SU-DHL-6 (cell line): ENCODE data around the gene WSB2.
"Not testable (repeated sequence)": the region's sequence is repeated elsewhere in the genome, so short reads cannot be mapped to it uniquely, and the experiment has no call there.

Source experiments
- H2AFZ ChIP-seq: fragments of 200-600 bp; sonication (generic); 2 replicates; pipeline ENCODE4 v1.6.1; 2014; ENCODE audit warnings: low read depth, mild to moderate bottlenecking, moderate library complexity, mixed read lengths, antibody characterized with exemption, low read length; ENCODE audit not compliant: severe bottlenecking
- H3F3A ChIP-seq: fragments of 200-600 bp; shearing (Covaris generic); 2 replicates; pipeline ENCODE4 v1.6.0; 2016; ENCODE audit warnings: antibody characterized with exemption, mild to moderate bottlenecking; ENCODE audit not compliant: insufficient read depth
- H3K27ac ChIP-seq: fragments of 200-600 bp; sonication (generic); 2 replicates; pipeline ENCODE4 v1.5.1; 2016; ENCODE audit warnings: low read depth, mild to moderate bottlenecking, low read length, moderate library complexity, mixed read lengths
- H3K27me3 ChIP-seq: fragments of 200-600 bp; sonication (generic), shearing (Covaris generic); 2 replicates; pipeline ENCODE4 v1.6.0; 2014; ENCODE audit warnings: mild to moderate bottlenecking, low read length
- H3K36me3 ChIP-seq: fragments of 200-600 bp; sonication (generic); 2 replicates; pipeline ENCODE4 v1.6.1; 2014; ENCODE audit warnings: mild to moderate bottlenecking, low read length, mixed read lengths
- H3K4me2 ChIP-seq: fragments of 300-600, 200-600 bp; shearing (Covaris generic), sonication (generic); 2 replicates; pipeline ENCODE4 v1.6.0; 2014; ENCODE audit warnings: low read length, low read depth, mild to moderate bottlenecking; ENCODE audit not compliant: poor library complexity, severe bottlenecking
- H3K4me3 ChIP-seq: fragments of 200-600 bp; sonication (generic); 2 replicates; pipeline ENCODE4 v1.5.1; 2014; ENCODE audit warnings: antibody characterized with exemption, low read length, mild to moderate bottlenecking, mixed read lengths; ENCODE audit not compliant: insufficient read depth, poor library complexity, severe bottlenecking
- H3K79me2 ChIP-seq: fragments of 200-600 bp; sonication (generic); 2 replicates; pipeline ENCODE4 v1.6.1; 2014; ENCODE audit warnings: mild to moderate bottlenecking, low read length, moderate library complexity; ENCODE audit not compliant: insufficient read depth
- H3K9ac ChIP-seq: fragments of 200-600 bp; sonication (generic); 2 replicates; pipeline ENCODE4 v1.7.0; 2014; ENCODE audit warnings: mild to moderate bottlenecking, low read length
- H3K9me2 ChIP-seq: fragments of 200-600 bp; sonication (generic); replicated peaks from 2 replicates; pipeline ENCODE4 v1.6.1; 2014; ENCODE audit warnings: low read length; ENCODE audit not compliant: insufficient read depth
- H3K9me3 ChIP-seq: fragments of 200-600 bp; sonication (generic); 2 replicates; pipeline ENCODE4 v1.6.1; 2014; ENCODE audit warnings: low read length, mixed read lengths; ENCODE audit not compliant: insufficient read depth
- H4K20me1 ChIP-seq: fragments of 200-600 bp; sonication (generic); 2 replicates; pipeline ENCODE4 v1.6.1; 2014; ENCODE audit warnings: low read depth, mild to moderate bottlenecking, antibody characterized with exemption, low read length, moderate library complexity, mixed read lengths
- EZH2phosphoT487 ChIP-seq: fragments of 200-600 bp; sonication (generic), shearing (Covaris generic); conservative IDR thresholded peaks from 2 replicates; pipeline ENCODE4 v1.6.1; 2018; ENCODE audit warnings: mild to moderate bottlenecking, antibody characterized with exemption, low read length, moderate library complexity, mixed read lengths
- TF ChIP-seq, protein P1 (sequence below): fragments of 200-600 bp; sonication (generic); IDR thresholded peaks from one replicate; pipeline ENCODE4 v1.5.1; 2017; ENCODE audit warnings: antibody characterized with exemption, mild to moderate bottlenecking, low read length, moderate library complexity; ENCODE audit not compliant: insufficient read depth, poor library complexity, severe bottlenecking

WSB2 gene

DNA sequence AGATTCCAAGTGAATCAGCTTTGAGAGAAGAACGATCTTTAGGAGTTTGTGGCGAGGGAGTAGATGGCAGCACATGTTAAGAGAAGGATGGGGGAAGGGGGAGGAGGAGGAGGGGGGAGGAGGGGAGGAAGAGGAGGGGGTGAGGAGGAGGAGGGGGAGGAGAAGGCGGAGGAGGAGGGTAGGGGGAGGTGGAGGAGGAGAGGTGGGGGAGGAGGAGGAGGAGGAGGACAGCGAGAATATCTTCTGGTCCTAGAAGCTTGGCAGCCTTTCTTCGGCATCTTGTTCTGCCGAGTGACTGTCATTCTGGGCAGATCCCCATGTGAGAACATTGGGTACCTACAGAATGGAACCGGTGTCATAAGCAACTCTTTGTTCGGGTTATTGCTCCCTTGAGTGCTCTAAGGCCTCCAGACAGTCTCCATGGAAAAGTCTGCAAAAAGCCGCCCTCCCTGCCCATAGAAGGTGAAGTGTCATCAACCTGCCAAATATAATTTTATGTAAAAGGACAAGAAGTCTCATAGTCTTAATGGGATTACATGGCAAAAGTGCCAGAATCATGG, 37.6 kb downstream of the WSB2 start:
- Histone ChIP-seq H3K79me2 (peaks cover 11% of the 10 kb centered on the region), H3K27ac (no peak overlapping the region), H4K20me1 (no peaks in the 10 kb centered on the region), H3K4me3 (no peak overlapping the region), H3K27me3 (no peaks in the 10 kb centered on the region), H2AFZ (no peak overlapping the region), H3K36me3 (peaks cover 29% of the 10 kb centered on the region), H3K9me3 (no peaks in the 10 kb centered on the region), H3K9ac (no peak overlapping the region), H3K4me2 (no peak overlapping the region), H3F3A (no peaks in the 10 kb centered on the region), H3K9me2 (no peaks in the 10 kb centered on the region)
- TF ChIP-seq EZH2phosphoT487, result no peak
- TF ChIP-seq, protein P1, sequence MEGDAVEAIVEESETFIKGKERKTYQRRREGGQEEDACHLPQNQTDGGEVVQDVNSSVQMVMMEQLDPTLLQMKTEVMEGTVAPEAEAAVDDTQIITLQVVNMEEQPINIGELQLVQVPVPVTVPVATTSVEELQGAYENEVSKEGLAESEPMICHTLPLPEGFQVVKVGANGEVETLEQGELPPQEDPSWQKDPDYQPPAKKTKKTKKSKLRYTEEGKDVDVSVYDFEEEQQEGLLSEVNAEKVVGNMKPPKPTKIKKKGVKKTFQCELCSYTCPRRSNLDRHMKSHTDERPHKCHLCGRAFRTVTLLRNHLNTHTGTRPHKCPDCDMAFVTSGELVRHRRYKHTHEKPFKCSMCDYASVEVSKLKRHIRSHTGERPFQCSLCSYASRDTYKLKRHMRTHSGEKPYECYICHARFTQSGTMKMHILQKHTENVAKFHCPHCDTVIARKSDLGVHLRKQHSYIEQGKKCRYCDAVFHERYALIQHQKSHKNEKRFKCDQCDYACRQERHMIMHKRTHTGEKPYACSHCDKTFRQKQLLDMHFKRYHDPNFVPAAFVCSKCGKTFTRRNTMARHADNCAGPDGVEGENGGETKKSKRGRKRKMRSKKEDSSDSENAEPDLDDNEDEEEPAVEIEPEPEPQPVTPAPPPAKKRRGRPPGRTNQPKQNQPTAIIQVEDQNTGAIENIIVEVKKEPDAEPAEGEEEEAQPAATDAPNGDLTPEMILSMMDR, result no peak

DNA sequence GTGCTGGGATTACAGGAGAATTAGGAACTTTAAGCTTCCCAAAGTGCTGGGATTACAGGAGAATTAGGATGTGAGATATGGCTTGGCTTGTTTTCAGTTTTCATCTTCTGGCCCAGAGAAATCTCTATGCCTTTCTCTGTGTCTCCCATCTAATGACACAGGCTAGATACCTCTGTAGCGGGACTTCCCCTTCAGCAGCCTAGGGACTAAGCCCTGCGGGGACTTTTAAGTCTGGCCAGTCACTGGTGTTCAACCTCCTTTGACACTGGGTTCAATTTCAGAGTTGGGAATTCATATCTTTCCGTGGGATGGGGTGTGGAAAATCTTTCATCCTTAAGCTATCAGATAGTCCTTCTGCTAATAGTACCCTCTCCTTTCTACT, 38.3 kb downstream of the WSB2 start:
- Histone ChIP-seq H3K9me3 (no peaks in the 10 kb centered on the region), H3K79me2 (peaks cover 18% of the 10 kb centered on the region), H4K20me1 (peaks cover 2% of the 10 kb centered on the region; the same call in 1 of the 2 replicates), H3K36me3 (peaks cover 27% of the 10 kb centered on the region), H3K27me3 (no peaks in the 10 kb centered on the region), H3K4me2 (no peak overlapping the region), H2AFZ (no peak overlapping the region), H3F3A (no peaks in the 10 kb centered on the region), H3K9ac (no peak overlapping the region), H3K27ac (no peak overlapping the region), H3K4me3 (no peak overlapping the region), H3K9me2 (no peaks in the 10 kb centered on the region)
- TF ChIP-seq, protein P1, result no peak
- TF ChIP-seq EZH2phosphoT487, result no peak

DNA sequence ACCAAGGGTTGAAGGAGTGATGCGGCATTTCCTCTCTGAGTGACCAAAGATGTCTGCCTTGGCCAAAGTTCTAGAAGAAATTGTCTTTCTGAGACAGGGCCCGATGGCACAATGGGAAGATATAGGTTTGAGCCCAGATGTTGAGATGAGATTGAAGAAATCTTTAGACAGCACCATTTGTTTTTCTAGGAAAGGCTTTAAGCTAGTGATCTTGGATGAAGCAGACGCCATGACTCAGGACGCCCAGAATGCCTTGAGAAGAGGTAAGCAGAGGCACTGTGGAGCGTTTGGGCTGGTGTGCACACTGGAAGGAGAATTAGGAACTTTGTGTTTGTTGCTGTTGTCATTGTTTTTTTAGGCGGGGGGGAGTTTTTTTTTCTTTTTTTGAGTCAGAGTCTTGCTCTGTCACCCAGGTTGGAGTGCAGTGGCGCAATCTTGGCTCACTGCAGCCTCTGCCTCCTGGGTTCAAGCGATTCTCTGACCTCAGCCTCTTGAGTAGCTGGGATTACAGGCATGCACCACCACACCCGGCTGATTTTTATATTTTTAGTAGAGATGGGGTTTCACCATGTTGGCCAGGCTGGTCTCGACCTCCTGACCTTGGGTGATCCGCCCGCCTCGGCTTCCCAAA, 38.8 kb downstream of the WSB2 start:
- H3K4me3 ChIP-seq, H3K27me3 ChIP-seq, H3K27ac ChIP-seq, H4K20me1 ChIP-seq, H3K4me2 ChIP-seq, H3K9me2 ChIP-seq, H3F3A ChIP-seq, H3K9ac ChIP-seq, H3K9me3 ChIP-seq, H2AFZ ChIP-seq: not testable (repeated sequence)
- peaks cover 23% of the 10 kb centered on the region for H3K79me2 ChIP-seq
- peaks cover 26% of the 10 kb centered on the region for H3K36me3 ChIP-seq

DNA sequence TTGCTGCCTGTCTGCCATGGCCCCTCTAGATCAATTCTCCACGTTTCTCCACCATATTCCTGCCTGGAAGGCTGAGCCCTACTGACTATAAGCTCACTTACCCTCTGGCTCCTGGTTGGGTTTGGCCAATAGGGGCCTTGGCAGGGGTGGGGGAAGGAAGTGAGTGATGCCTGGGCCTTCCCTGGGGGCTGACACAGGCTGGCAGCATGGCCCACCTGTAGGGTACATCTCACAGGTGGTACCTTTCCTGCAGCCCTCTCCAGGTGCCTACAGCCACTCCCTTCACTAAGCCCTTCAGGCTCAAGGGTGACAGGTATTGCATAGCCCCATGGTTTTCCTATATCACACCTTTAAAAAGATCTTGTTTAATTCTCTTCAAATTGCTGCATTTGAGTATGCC, 40.9 kb downstream of the WSB2 start:
- H3K4me3 ChIP-seq, result no peak overlapping the region
- H3K9me3 ChIP-seq, result no peaks in the 10 kb centered on the region
- H3K36me3 ChIP-seq, result peaks cover 22% of the 10 kb centered on the region
- no peak overlapping the region for H2AFZ ChIP-seq
- TF ChIP-seq EZH2phosphoT487, result no peak
- TF ChIP-seq, protein P1, result no peak
- H3K9me2 ChIP-seq, result no peaks in the 10 kb centered on the region
- peaks cover 2% of the 10 kb centered on the region; the same call in 1 of the 2 replicates for H4K20me1 ChIP-seq
- H3K79me2 ChIP-seq, result peaks cover 28% of the 10 kb centered on the region
- H3K27me3 ChIP-seq, result no peaks in the 10 kb centered on the region
- no peak overlapping the region for H3K9ac ChIP-seq
- no peak overlapping the region for H3K4me2 ChIP-seq
- no peak overlapping the region for H3K27ac ChIP-seq
- H3F3A ChIP-seq, result no peaks in the 10 kb centered on the region
